LNCaP clone FGC (cell line): Measurements from ENCODE around the gene TNNC1.

Source experiments
- DNase-seq: peaks from one replicate; pipeline ENCODE4 v3.0.0-alpha.2; 2011; ENCODE audit warnings: low read depth
- H3K4me3 ChIP-seq: 2 replicates; pipeline ENCODE4 v1.5.1; 2011; ENCODE audit warnings: mild to moderate bottlenecking, low read depth, low read length, control low read depth
- TF ChIP-seq, protein P1 (sequence below): IDR thresholded peaks from 2 replicates; pipeline ENCODE4 v1.5.1; 2012; ENCODE audit warnings: mild to moderate bottlenecking; ENCODE audit not compliant: control insufficient read depth, insufficient read depth; ENCODE audit errors: extremely low read depth

Gene TNNC1

DNA sequence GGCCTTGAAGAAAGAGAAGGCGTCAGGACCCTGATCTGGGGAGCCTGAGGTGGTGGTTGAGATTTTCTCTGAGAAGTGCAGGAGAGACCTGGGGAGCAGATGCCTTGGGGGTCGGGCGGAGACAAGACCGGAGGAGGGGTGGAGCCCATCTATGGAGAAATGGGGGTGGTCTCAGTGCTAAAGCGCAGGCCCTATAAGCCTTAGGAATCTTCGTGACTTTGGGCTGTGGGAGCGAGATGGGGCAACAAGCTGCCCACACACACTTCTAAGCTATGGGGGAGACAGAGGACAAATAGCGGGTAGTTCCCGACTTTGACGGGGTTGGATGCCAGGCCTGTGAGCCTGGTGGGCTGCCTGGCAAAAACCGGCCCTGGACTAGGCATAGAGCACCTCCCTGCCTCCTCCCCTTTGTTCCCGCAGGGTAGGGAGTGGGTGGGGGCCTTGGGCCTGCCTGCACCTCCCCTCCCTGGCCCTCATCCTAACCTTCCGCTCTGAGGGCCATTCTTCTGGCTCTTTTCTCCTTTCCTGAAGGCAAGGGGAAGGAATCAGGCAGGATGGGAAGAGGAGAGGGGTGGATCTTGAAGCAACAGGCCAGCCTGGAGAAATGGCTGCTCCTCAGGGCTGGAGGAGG is 2.4 kb upstream of the TNNC1 start:
- DNase-seq: no peak
- TF ChIP-seq, protein P1, sequence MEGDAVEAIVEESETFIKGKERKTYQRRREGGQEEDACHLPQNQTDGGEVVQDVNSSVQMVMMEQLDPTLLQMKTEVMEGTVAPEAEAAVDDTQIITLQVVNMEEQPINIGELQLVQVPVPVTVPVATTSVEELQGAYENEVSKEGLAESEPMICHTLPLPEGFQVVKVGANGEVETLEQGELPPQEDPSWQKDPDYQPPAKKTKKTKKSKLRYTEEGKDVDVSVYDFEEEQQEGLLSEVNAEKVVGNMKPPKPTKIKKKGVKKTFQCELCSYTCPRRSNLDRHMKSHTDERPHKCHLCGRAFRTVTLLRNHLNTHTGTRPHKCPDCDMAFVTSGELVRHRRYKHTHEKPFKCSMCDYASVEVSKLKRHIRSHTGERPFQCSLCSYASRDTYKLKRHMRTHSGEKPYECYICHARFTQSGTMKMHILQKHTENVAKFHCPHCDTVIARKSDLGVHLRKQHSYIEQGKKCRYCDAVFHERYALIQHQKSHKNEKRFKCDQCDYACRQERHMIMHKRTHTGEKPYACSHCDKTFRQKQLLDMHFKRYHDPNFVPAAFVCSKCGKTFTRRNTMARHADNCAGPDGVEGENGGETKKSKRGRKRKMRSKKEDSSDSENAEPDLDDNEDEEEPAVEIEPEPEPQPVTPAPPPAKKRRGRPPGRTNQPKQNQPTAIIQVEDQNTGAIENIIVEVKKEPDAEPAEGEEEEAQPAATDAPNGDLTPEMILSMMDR: no peak
- H3K4me3 ChIP-seq: peak overlapping the region; percentile 75

- TF ChIP-seq, protein P1: no peak
- peak within 1 kb of the TSS; percentile 75 for H3K4me3 ChIP-seq
- no peak for DNase-seq
Observed at GRCh38 chr3:52455283-52456168, 1.7 kb upstream of the TNNC1 start, which contains the start of gene NISCH. Gene NISCH, plus strand, starts transcription at chr3:52455604. Its CDS starts 38 bp downstream, at chr3:52455642.

DNA sequence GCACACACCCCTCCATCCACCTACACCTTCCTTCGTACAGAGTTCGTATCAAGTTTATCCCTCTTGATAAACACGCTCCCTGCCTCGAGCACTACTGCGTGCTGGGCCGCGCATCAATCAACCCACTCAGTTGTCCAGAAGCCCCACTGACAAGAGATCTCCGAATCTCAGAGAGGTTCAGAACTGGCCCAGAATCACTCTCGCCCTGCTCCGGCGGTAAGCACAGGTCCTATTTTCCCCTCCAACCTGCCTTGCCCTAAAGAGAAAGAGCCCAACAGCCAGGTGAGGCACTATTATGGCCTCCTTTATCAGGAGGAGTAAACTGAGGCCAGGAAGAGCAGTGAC is 1.1 kb upstream of the TNNC1 start:
- no peak for DNase-seq

DNA sequence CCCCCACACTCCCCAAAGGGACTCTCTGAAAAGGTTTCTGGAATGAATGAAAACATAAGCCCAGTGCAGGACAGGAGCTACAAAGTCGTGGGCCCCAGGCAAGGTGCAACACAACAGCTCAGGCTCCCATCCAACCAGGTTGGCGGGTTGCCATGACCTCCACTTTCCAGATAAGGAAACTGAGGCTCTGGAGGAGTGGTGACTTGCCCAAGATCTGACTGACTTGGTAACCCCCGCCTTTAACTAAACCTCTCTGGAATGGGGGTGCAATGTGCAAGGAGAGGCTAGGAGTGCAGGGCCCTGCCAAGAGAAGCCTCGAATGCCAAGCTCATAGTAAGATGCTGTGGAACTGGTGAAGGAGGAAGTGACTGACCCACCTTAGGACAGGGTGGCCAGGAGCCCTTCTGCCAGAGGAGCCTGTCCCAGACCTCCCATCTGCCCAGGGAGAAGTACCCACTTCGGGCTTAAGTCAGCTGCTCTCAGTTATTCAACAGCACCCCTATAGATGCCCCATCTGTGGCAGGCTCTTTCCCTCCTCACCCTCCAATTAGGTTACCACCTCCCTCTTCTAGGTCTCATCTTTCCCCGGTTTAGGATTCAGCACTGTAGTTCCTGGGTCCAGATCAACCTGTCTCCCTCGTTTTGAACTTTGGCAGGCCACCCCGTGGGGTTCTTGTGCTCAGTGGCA is 553 bp upstream of the TNNC1 start:
- H3K4me3 ChIP-seq: peak overlapping the region; percentile 75
- TF ChIP-seq, protein P1: no peak
- DNase-seq: no peak

More for the DNA sequence above, 1.1 kb upstream of the TNNC1 start:
- peak overlapping the region; percentile 75 for H3K4me3 ChIP-seq
- TF ChIP-seq, protein P1: no peak

GRCh38 chr3:52452570-52453221 is 1.1 kb downstream of the TNNC1 start:
- TF ChIP-seq, protein P1: no peak
- no peak overlapping the region for H3K4me3 ChIP-seq

DNA sequence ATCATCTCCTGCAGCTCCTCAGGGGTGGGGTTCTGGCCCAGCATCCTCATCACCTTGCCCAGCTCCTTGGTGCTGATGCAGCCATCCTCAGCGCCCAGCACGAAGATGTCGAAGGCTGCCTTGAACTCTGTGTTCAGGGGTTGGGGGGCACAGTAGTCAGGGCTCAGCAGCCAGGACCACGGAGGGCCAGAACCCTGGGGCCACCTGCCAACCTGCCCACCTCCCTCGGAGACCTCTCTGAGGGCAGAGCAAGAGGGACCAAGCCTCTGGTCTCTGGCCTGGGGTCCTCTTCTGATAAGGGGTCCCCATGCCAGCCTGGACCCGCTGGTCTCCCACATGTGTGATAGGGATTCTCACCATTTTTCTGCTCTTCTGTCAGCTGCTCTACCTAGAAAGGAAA is 1.7 kb downstream of the TNNC1 start:
- TF ChIP-seq, protein P1: no peak
- no peak overlapping the region for H3K4me3 ChIP-seq
- no peak for DNase-seq

More at GRCh38 chr3:52452570-52453221, 1.1 kb downstream of the TNNC1 start:
- no peak for DNase-seq
